DMS79 (cell line): Measurements from ENCODE around the gene ZNF384.

Source experiments
- DNase-seq: peaks from one replicate; lab custom pipeline; 2025; lab: John Stamatoyannopoulos, UW

The ZNF384 gene

GRCh38 chr12:6620137-6620884 lies 68.9 kb downstream of the ZNF384 start:
- DNase-seq = no peak

DNA sequence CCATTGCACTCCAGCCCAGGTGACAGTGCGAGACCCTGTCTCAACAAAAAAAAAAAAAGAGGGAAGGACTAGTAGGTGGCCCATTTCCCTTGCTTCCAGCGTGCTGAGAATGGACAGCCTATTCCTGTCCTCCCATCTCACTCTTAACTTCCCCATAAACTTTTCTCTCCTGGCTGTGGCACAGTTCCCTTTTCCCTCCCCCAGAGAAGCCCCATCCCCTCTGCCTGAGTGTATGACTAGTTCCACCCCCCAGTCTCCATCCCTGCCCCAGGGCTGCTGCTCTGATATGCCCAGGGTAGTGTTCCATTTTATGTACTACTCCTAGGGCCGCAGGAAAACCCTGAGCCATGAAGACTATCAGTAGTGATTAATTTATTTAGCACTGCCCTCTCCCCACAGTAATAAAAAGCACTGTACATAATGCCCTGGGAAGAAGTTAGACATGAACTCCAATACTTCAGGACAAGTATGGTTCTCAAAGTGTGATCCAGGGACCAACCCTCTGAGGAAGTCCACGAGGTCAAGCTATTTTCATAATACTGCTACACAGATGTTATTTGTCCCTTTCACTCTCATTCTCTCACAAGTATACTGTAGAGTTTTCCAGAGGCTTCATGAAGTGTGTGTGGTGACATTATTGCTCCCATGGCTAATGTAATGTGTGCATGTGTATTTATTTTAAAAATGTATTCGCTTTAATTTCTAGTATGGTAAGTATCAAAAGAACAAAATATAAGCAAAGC lies 70.5 kb downstream of the ZNF384 start:
- no peak for DNase-seq
